SU-DHL-6 (cell line): ENCODE data around the gene RPS15.

Experiments
- EZH2phosphoT487 ChIP-seq: fragments of 200-600 bp; sonication (generic), shearing (Covaris generic); conservative IDR thresholded peaks from 2 replicates; pipeline ENCODE4 v1.6.1; 2018; ENCODE audit warnings: mild to moderate bottlenecking, antibody characterized with exemption, low read length, moderate library complexity, mixed read lengths
- TF ChIP-seq, protein P1 (sequence below): fragments of 200-600 bp; sonication (generic); IDR thresholded peaks from one replicate; pipeline ENCODE4 v1.5.1; 2017; ENCODE audit warnings: antibody characterized with exemption, mild to moderate bottlenecking, low read length, moderate library complexity; ENCODE audit not compliant: insufficient read depth, poor library complexity, severe bottlenecking

GRCh38 chr19:1478934-1479707 is 40.9 kb downstream of the RPS15 start, which contains the start of gene C19orf25:
- TF ChIP-seq, protein P1, sequence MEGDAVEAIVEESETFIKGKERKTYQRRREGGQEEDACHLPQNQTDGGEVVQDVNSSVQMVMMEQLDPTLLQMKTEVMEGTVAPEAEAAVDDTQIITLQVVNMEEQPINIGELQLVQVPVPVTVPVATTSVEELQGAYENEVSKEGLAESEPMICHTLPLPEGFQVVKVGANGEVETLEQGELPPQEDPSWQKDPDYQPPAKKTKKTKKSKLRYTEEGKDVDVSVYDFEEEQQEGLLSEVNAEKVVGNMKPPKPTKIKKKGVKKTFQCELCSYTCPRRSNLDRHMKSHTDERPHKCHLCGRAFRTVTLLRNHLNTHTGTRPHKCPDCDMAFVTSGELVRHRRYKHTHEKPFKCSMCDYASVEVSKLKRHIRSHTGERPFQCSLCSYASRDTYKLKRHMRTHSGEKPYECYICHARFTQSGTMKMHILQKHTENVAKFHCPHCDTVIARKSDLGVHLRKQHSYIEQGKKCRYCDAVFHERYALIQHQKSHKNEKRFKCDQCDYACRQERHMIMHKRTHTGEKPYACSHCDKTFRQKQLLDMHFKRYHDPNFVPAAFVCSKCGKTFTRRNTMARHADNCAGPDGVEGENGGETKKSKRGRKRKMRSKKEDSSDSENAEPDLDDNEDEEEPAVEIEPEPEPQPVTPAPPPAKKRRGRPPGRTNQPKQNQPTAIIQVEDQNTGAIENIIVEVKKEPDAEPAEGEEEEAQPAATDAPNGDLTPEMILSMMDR: no peak
- no peak for TF ChIP-seq EZH2phosphoT487
